OCI-LY7 (cell line): ENCODE data around the gene EEIG2. TPM values are rescaled to one million over a fixed set of nuclear protein-coding genes. Genes with fewer than 3 reads are reported as not detected.

Source experiments
- BruUV-seq: library from RNA; stranded (reverse); fragments of 400-500 nt; replicated peaks from 2 replicates; lab custom pipeline; 2021; lab: Mats Ljungman, UMichigan
- CTCF ChIA-PET: fragments of 300-600 bp; sonication (Branson Sonifier 250); formaldehyde crosslinking; loops from one replicate; lab custom pipeline; 2022; ENCODE audit warnings: antibody characterized with exemption; ENCODE audit not compliant: unreplicated experiment; lab: Charles Lee
- POLR2A ChIA-PET: fragments of 300-600 bp; sonication (Branson Sonifier 250); formaldehyde crosslinking; loops from one replicate; lab custom pipeline; 2022; ENCODE audit warnings: antibody characterized with exemption; lab: Charles Lee
- DNase-seq: peaks from one replicate; pipeline ENCODE4 v3.0.0-alpha.2; 2015; ENCODE audit warnings: low spot score
- H2AFZ ChIP-seq: fragments of 200-600 bp; sonication (generic), shearing (Covaris generic); 2 replicates; pipeline ENCODE4 v1.6.1; 2014; ENCODE audit warnings: mild to moderate bottlenecking, antibody characterized with exemption, low read length, moderate library complexity
- H3K27ac ChIP-seq: fragments of 200-600 bp; sonication (generic); 2 replicates; pipeline ENCODE4 v1.5.1; 2014; ENCODE audit warnings: mixed run types, low read depth, mild to moderate bottlenecking, moderate library complexity, low read length, inconsistent platforms; ENCODE audit not compliant: poor library complexity, severe bottlenecking
- H3K36me3 ChIP-seq: fragments of 200-600 bp; sonication (generic); 2 replicates; pipeline ENCODE4 v1.6.1; 2014; ENCODE audit warnings: mild to moderate bottlenecking, antibody characterized with exemption, low read length, moderate library complexity, mixed read lengths; ENCODE audit not compliant: insufficient read depth
- H3K4me1 ChIP-seq: fragments of 200-600 bp; sonication (generic); 2 replicates; pipeline ENCODE4 v1.5.1; 2014; ENCODE audit warnings: mild to moderate bottlenecking, low read length; ENCODE audit not compliant: insufficient read depth, poor library complexity, severe bottlenecking
- H3K4me2 ChIP-seq: fragments of 200-600 bp; sonication (generic); 2 replicates; pipeline ENCODE4 v1.6.1; 2014; ENCODE audit warnings: mild to moderate bottlenecking, low read length
- H3K4me3 ChIP-seq: fragments of 200-600 bp; sonication (generic); 2 replicates; pipeline ENCODE4 v1.5.1; 2014; ENCODE audit warnings: mild to moderate bottlenecking, low read depth, low read length; ENCODE audit not compliant: poor library complexity, severe bottlenecking
- H3K79me2 ChIP-seq: fragments of 200-600 bp; sonication (generic); 2 replicates; pipeline ENCODE4 v1.6.1; 2016; ENCODE audit warnings: low read depth, mild to moderate bottlenecking, low read length, moderate library complexity, mixed read lengths; ENCODE audit not compliant: insufficient read depth
- H3K9me2 ChIP-seq: fragments of 200-600 bp; sonication (generic); 2 replicates; pipeline ENCODE4 v1.6.1; 2016; ENCODE audit warnings: mild to moderate bottlenecking, low read length, mixed read lengths; ENCODE audit not compliant: insufficient read depth
- H3K9me3 ChIP-seq: fragments of 200-600 bp; sonication (generic); 2 replicates; pipeline ENCODE4 v1.6.1; 2014; ENCODE audit warnings: mild to moderate bottlenecking, mixed run types, low read length, mixed read lengths
- H4K20me1 ChIP-seq: fragments of 200-600 bp; sonication (generic); 2 replicates; pipeline ENCODE4 v1.6.1; 2014; ENCODE audit warnings: mild to moderate bottlenecking, antibody characterized with exemption, low read length, moderate library complexity, mixed read lengths; ENCODE audit not compliant: insufficient read depth
- CTCF ChIP-seq: fragments of 200-600 bp; sonication (generic); conservative IDR thresholded peaks from 2 replicates; pipeline ENCODE4 v1.5.1; 2014; ENCODE audit warnings: mild to moderate bottlenecking, antibody characterized with exemption, low read length, moderate library complexity, mixed read lengths
- EZH2phosphoT487 ChIP-seq: fragments of 200-600 bp; sonication (generic); IDR thresholded peaks from 2 replicates; pipeline ENCODE4 v1.6.1; 2018; ENCODE audit warnings: low read depth, borderline replicate concordance, mild to moderate bottlenecking, mixed run types, antibody characterized with exemption, low read length, moderate library complexity, mixed read lengths
- intact Hi-C: fragments of 100-400 bp; cut with micrococcal nuclease; formaldehyde crosslinking; loops from one replicate; pipeline ENCODE4 v1.10.0; 2022; ENCODE audit not compliant: unreplicated experiment
- total RNA-seq, 2 experiments: library from RNA; depleted of rRNA in 1 of 2; stranded (reverse); fragments of >200 nt in 1 of 2; shearing (Covaris generic) in 1 of 2; gene quantifications; 2 replicates each; pipeline ENCODE4 v1.2.3, GENCODE V29; 2014 to 2022

Gene EEIG2
- total RNA-seq, 2 experiments from 2014 or later = 23.1 to 24.7 TPM

- no peak for DNase-seq
- 0 out of 2 replicates have a peak, but pooled peaks cover 6% of the 10 kb centered on the region for H4K20me1 ChIP-seq
- ChIA-PET POLR2A (no interaction called here), CTCF (no interaction called here)
- H2AFZ ChIP-seq = no peak overlapping the region
- no TSS peak for BruUV-seq
- peaks cover 3% of the 10 kb centered on the region; the same call in 1 of the 2 replicates for H3K79me2 ChIP-seq
- intact Hi-C loops = no loop called here
- no peak overlapping the region for H3K27ac ChIP-seq
- H3K9me3 ChIP-seq = peaks cover 8% of the 10 kb centered on the region; the same call in 1 of the 2 replicates
- no peak for TF ChIP-seq CTCF
- no peak for TF ChIP-seq EZH2phosphoT487
- H3K4me3 ChIP-seq = no peak overlapping the region
- H3K4me2 ChIP-seq = no peak overlapping the region
- H3K9me2 ChIP-seq = no peaks in the 10 kb centered on the region
- no peaks in the 10 kb centered on the region for H3K36me3 ChIP-seq
- peaks cover 17% of the 10 kb centered on the region for H3K4me1 ChIP-seq
Observed at GRCh38 chr1:108585313-108585712, 25.4 kb downstream of the EEIG2 start.

DNA sequence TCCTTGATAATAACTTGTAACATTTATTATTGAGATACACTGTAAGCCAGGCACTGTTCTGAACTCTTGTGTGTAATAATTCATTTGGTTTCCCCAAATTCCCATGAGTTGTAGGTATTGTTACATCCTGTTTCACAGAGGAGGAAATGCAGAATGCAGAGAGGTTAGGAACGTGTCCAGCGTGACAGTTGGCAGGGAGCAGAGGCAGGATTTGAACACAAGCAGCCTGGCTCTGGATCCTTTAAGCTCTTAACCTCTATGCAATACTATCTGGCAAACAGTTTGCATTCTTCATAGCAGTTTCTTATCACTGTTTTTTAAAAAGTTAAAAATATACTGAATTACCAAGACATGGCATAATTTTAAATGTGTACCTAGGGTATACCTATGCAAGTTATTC, 30.5 kb downstream of the EEIG2 start:
- Histone ChIP-seq H3K4me3 (no peak overlapping the region), H3K4me2 (no peak overlapping the region), H4K20me1 (0 out of 2 replicates have a peak, but pooled peaks cover 6% of the 10 kb centered on the region), H3K9me2 (no peaks in the 10 kb centered on the region), H3K27ac (no peak overlapping the region), H3K9me3 (no peaks in the 10 kb centered on the region), H3K79me2 (no peaks in the 10 kb centered on the region), H3K36me3 (no peaks in the 10 kb centered on the region), H3K4me1 (no peaks in the 10 kb centered on the region), H2AFZ (no peak overlapping the region)
- intact Hi-C loops = no loop called here
- ChIA-PET POLR2A (no interaction called here), CTCF (no interaction called here)
- DNase-seq = no peak
- no TSS peak for BruUV-seq
- TF ChIP-seq EZH2phosphoT487 = no peak
- TF ChIP-seq CTCF = no peak

- intact Hi-C loops = no loop called here
- Histone ChIP-seq H3K79me2 (no peaks in the 10 kb centered on the region), H3K4me1 (no peaks in the 10 kb centered on the region), H3K9me3 (no peaks in the 10 kb centered on the region), H3K4me3 (no peak overlapping the region), H4K20me1 (0 out of 2 replicates have a peak, but pooled peaks cover 6% of the 10 kb centered on the region), H3K4me2 (no peak overlapping the region), H3K27ac (no peak overlapping the region), H2AFZ (no peak overlapping the region), H3K36me3 (no peaks in the 10 kb centered on the region), H3K9me2 (no peaks in the 10 kb centered on the region)
- TF ChIP-seq CTCF (no peak), EZH2phosphoT487 (no peak)
- no peak for DNase-seq
- no TSS peak for BruUV-seq
- CTCF ChIA-PET = no interaction called here
- POLR2A ChIA-PET = interaction anchor here (0.5 kb wide), 1 partner anchor 103 kb away, joined by 4 read pairs; no protein-coding TSS in a partner anchor
Observed at GRCh38 chr1:108590957-108591356, 31.1 kb downstream of the EEIG2 start.
